NCI-H446 (cell line): ENCODE measurements around the gene UBR1.
A peak's percentile ranks its signal among the peaks of the same experiment; 100 is the strongest.
"Not testable (repeated sequence)": the region's sequence is repeated elsewhere in the genome, so short reads cannot be mapped to it uniquely, and the experiment has no call there.

Source experiments
- DNase-seq, 2 experiments: peaks; one replicate each; lab custom pipeline; 2025; lab: John Stamatoyannopoulos, UW

The UBR1 gene

DNA sequence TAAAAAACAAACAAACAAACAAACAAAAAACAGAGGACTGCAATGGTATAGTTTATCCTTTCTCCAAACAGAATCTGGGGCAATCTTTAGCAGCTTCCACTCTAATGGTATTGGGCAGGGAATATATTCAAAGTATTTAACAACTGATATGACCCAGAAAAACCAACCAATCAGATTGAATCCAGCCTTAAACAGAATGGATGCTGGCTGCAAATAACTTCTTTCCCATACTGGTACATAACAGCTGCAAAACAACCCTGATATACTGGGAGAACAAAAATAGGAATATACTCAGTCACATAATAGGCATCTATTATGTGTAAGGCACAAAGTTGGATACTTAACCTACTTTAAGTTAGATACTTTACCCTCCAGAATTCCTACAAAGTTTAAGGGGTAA is 49.1 kb downstream of the UBR1 start:
- no peak for DNase-seq

- no peak for DNase-seq
Observed at GRCh38 chr15:43052860-43053259, 53.0 kb downstream of the UBR1 start.

GRCh38 chr15:43048935-43049334 is 56.9 kb downstream of the UBR1 start:
- no peak for DNase-seq

DNA sequence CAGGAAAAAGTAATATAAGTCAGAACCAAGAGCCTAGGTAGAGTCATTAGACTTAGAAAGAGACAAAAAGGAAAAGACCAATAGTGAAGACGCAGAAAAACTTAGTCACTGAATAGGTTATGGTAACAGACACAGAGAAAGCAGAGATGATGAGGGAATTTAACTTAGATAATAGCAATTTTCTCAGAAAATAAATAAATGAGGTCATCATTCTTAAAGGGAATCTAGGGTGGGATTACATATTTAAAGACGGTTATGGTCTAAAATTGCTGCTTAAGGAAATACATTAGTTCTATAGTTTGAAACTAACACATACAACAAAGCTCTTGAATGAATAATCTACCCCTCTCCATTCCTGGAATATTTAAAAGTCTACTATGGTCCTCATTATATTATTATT is 59.4 kb downstream of the UBR1 start:
- no peak for DNase-seq

DNA sequence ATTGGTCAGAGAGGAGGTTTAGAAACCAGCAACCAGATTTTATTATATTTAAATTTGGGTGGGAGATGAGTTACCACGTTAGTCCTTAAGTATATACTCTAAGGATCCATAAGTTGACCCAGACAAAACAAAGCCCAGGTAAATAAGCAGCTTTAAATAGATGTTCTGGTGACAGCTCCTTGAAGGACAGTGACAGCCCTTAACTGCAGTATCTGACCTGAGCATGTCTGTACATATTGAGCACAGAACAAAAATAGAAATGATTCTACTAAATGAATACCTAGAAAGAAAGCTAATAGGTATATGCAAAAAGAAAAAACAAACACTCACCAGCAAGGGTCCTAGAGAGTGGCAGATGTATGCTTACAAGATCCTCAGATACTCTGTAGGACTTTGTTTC is 63.0 kb downstream of the UBR1 start:
- no peak for DNase-seq

GRCh38 chr15:43041085-43041484 is 64.8 kb downstream of the UBR1 start:
- not testable (repeated sequence) for DNase-seq

- DNase-seq = not testable (repeated sequence)
Observed at GRCh38 chr15:43035240-43035639, 70.6 kb downstream of the UBR1 start.

GRCh38 chr15:43029476-43029875 is 76.4 kb downstream of the UBR1 start:
- DNase-seq = no peak

- no peak for DNase-seq
Observed at GRCh38 chr15:43025150-43025549, 80.7 kb downstream of the UBR1 start.

DNA sequence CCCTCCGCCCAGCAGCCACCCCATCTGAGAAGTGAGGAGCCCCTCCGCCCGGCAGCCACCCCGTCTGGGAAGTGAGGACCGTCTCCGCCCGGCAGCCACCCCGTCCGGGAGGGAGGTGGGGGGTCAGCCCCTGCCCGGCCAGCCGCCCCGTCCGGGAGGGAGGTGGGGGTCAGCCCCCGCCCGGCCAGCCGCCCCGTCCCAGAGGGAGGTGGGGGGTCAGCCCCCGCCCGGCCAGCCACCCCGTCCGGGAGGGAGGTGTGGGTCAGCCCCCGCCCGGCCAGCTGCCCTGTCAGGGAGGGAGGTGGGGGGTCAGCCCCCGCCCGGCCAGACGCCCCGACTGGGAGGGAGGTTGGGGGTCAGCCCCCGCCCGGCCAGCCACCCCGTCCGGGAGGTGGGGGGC is 91.2 kb downstream of the UBR1 start:
- DNase-seq = not testable (repeated sequence)

DNA sequence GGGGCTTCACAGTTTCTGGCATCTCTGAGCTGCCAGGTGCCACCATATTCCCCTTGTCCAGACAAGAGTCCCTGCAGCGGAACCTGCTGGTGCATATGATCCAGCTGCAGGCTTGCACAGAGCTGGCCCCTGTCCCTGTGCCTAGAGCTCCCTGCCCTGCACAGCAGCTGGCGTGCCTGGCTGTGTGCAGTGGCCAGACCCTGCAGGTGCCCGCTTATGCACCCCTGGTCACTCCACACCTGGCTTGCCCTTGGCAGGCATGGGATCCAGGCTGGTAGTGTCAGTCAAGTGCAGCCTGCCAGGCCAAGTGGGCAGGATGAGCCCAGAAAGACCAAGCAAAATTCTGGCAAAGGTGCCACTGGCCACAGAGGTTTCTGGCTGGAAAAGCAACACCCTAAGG is 96.6 kb downstream of the UBR1 start:
- DNase-seq = no peak

DNA sequence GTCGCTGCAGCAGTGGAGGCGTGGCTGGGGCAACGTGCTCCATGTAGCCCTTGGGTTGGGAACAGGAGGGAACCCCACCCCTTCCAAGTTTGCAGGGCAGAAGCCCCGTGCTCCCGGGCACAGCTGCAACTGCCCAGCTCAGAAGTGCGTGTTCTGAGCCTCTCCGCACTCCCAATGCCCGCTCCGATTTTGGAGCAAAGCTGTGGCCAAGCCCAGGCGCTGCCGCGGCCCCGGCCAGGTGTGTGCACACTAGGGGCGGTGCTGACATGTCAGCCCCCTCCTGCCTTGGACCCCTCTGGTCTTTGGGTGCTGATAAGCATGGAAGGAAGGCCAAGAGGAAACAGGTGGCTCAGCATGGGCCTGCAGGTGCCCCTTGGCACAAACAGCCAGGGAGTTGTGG is 97.7 kb downstream of the UBR1 start:
- DNase-seq = no peak

DNA sequence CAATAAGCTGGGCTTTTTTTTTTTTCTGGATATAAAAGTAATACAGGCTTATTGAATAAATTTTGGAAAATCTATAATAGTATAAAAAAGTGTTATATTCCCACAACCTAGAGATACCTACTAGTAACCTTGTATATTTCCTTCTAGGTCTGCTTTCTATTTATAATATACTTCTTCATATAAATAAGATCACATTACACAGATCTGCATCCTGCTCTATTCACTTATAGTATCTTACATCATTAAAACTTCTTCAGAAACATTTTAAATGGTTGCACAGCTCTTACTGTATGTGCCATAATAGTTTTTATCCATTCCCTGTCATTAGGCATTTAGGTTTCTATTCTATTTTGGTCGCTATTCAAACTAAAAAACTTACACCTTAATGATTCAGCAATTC is 98.3 kb downstream of the UBR1 start:
- no peak for DNase-seq

DNA sequence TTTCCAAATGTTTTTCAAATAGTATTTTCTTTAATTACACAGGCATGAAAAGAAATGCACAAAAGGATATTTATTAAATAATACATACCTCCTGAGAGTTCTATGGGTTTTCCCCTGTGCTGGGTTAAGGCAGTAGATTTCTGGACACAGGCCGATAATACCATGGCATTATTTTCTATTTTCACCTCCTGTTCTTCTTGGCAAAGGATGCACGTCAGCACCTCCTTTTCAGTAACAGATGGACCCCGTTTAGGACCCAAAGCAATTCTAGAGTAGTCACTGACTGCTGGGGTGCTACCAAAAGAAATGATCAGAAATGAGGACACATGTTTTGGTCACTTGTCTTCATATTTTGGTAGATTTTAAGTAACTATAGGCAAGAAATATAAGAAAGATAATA is 98.8 kb downstream of the UBR1 start:
- no peak for DNase-seq

DNA sequence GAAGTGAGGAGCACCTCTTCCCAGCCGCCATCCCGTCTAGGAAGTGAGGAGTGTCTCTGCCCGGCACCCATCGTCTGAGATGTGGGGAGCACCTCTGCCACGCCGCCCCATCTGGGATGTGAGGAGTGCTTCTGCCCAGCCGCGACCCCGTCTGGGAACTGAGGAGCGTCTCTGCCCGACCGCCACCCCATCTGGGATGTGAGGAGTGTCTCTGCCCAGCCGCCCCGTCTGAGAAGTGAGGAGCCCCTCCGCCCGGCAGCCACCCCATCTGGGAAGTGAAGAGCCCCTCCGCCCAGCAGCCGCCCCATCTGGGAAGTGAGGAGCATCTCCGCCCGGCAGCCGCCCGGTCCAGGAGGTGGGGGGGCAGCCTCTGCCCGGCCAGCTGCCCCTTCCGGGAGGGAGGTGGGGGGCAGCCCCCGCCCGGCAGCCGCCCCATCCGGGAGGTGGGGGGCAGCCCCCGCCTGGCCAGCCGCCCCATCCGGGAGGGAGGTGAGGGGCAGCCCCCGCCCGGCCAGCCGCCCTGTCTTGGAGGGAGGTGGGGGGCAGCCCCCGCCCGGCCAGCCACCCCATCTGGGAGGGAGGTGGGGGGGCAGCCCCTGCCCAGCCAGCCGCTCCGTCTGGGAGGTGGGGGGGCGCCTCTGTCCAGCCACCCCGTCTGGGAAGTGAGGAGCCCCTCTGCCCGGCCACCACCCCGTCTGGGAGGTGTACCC is 100.8 kb downstream of the UBR1 start:
- not testable (repeated sequence) for DNase-seq

GRCh38 chr15:42999201-42999779 is 106.5 kb downstream of the UBR1 start:
- DNase-seq = no peak

DNA sequence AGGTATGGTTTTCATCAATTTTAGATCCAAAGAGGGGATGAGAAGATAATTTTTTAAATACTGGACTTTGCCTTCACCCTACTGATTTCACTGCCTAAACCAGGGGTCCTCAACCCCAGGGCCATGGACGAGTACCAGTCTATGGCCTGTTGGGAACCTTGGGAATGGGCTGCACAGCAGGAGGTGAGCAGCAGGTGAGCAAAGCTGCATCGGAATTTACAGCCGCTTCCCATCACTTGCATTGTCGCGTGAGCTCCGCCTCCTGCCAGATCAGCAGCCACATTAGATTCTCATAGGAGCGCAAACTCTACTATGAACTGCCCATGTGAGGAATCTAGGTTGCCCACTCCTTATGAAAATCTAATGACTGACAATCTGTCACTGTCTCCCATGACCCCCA is 109.0 kb downstream of the UBR1 start:
- DNase-seq = no peak

- no peak for DNase-seq
Observed at GRCh38 chr15:42994546-42994945, 111.3 kb downstream of the UBR1 start.

DNA sequence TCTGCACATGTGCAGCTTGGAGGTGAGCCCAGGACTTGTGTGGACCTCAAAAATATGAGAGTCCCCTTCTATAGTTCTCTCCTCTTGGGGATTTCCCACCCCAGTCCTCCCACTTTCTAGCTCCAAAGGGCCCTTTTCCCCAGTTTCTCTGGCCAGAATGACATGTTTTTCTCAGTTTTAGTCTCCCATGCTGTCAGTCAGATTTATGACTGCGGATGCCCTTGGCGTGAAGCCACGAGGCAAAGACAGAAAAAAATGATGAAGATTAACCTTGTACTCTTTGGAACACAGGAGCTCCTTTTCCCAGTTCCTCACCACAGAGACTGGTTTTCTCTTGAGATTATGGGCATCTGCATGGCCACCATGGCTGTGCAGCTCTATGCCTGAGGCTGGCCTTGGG is 113.2 kb downstream of the UBR1 start:
- peak in 1 of 2 experiments; percentile 35 for DNase-seq

DNA sequence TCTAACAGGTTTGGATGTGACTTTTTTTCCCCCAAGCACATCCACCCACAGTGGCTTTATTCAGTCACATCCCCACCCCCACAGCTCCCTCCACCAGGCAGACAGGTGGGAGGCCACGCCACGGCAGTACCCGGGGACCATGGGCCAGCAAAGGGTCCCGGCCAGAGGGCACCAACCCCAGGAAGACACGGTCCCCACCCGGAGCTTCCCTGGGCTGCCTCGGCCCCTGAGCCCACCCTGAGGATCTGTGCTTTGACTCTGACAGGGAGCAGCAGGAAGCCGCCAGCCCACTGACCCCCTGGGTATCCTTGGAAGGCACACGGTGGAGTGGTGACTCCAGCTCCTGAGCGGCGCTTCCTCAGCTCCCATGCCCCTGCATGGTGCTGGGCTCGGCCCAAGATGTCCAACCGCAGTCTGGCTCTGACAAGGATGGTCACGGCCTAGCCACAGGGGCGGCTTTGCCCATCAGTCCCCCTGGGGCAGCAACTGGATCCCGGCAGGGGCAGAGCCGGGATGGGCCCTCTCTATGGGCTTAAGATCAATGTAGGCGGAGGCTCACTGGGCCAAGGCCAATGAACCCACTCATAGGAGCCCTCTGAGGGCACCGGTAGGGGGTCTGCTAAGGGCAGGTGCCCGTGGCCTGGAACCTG is 119.0 kb downstream of the UBR1 start:
- no peak for DNase-seq

- no peak for DNase-seq
Observed at GRCh38 chr15:42984493-42985034, 121.3 kb downstream of the UBR1 start.

DNA sequence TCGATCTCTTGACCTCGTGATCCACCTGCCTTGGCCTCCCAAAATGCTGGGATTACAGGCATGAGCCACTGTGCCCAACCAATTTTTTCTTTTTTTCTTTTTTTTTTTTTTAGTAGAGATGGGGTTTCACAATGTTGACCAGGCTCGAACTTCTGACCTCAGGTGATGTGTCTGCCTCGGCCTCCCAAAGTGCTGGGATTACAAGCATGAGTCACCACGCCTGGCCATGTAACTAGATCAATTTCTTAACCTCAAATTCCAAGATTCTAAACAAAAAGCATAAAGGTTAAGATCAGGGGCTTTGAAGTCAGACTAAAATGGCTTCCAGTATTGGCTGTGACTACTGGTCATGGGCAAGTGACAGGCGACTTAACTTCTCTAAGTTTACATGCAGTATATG is 126.7 kb downstream of the UBR1 start:
- not testable (repeated sequence) for DNase-seq

DNA sequence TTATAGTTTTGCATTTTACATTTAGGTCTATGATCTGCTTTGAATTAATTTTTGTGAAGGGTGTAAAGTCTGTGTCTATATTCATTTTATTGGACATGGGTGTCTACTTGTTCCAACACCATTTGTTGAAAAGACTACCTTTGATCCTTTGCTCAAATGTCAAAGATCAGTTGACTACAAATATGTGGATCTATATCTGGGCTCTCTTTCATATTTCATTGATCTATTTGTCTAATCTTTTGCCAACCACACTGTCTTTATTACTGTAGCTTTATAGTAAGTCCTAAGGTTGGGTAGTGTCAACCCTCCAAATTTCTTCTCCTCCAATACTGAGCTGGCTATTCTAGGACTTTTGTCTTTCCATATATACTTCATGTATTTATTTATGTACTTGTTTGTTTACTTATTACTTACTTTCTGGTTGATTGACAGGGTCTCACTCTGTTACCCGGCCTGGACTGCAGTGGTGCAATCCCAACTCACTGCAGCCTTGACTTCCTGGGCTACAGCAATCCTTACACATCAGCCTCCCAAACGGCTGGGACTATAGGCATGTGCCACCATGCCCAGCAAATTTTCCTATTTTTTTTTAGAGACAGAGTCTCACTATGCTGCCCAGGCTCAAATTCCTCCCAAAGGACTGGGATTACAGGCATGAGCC is 131.5 kb downstream of the UBR1 start:
- no peak for DNase-seq
